ENCODE measurements around the gene ERBB4. TPM values are rescaled to one million over a fixed set of nuclear protein-coding genes. Genes with fewer than 3 reads are reported as not detected.

Gene ERBB4
- total and polyA plus RNA-seq, 2 of the 8 experiments (the other 6 are each of a cell fraction or from before 2014, with no cell fraction given) = 0.34 to 1.3 TPM

DNA sequence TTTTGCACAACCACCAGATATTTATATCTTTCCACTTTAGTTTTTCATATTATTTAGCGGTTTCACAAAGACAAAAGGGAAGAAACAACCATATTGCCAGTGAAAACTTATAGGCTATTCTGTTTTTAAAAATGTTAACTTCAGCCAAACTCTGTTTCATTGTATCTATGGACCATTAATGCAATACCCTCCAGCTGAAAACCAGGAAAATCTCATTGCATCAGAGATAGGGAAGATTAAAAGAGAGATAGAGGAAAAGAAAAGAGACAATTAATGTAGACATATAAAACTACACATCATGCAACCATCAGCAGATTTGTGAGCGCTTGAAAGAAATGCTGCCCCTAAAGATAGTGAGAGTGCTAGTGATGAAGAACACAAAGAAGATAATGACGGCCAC lies 970.2 kb downstream of the ERBB4 start:
- H2BK12ac ChIP-seq (ENCODE audit: low read depth, low read length) = no peak overlapping the region
- H3K9ac ChIP-seq (replicated peaks in 1 of 4; ENCODE audit: extremely low read depth in 1 of 4, low read depth in 3 of 4, low read length in 3 of 4) = no peak overlapping the region
- no peak overlapping the region for H3K4me2 ChIP-seq (ENCODE audit: insufficient read depth in 1 of 2, low read depth in 2 of 2, low read length in 2 of 2)
- no peak overlapping the region for H4K5ac ChIP-seq (ENCODE audit: insufficient read length, low read depth, low read length)
- H4K91ac ChIP-seq (replicated peaks; ENCODE audit: insufficient read length, low read length) = no peak overlapping the region
- no peak overlapping the region for H2BK120ac ChIP-seq (replicated peaks; ENCODE audit: low read depth, low read length)
- H2BK15ac ChIP-seq (ENCODE audit: low read length) = no peak overlapping the region
- no peaks in the 10 kb centered on the region for H3K4me1 ChIP-seq (replicated peaks in 1 of 4; ENCODE audit: control insufficient read depth in 3 of 4, insufficient read depth in 4 of 4, low read length in 3 of 4)
- H3K36me3 ChIP-seq (ENCODE audit: control insufficient read depth in 2 of 4, insufficient read depth in 4 of 4, low read length in 3 of 4) = no peaks in the 10 kb centered on the region
- no peak overlapping the region for H2AK5ac ChIP-seq (ENCODE audit: low read depth, low read length)
- H3K79me1 ChIP-seq (ENCODE audit: low read depth, low read length) = no peaks in the 10 kb centered on the region
- H3K23me2 ChIP-seq (ENCODE audit: low read depth, low read length) = no peaks in the 10 kb centered on the region
- POLR2A ChIA-PET (ENCODE audit: partially characterized antibody) = no interaction called here
- no peaks in the 10 kb centered on the region for H4K20me1 ChIP-seq (replicated peaks in 1 of 2; ENCODE audit: control insufficient read depth in 1 of 2, insufficient read depth in 2 of 2, low read length in 2 of 2)
- no peak overlapping the region for H3K18ac ChIP-seq (ENCODE audit: extremely low read depth, low read length)
- H3K9me3 ChIP-seq (ENCODE audit: insufficient read depth in 2 of 2, low read depth in 1 of 2, low read length in 1 of 2) = no peaks in the 10 kb centered on the region
- no peaks in the 10 kb centered on the region for H3K27me3 ChIP-seq (replicated peaks in 1 of 4; ENCODE audit: control insufficient read depth in 3 of 4, extremely low read depth in 1 of 4, insufficient read depth in 3 of 4, low read length in 3 of 4)
- H2BK20ac ChIP-seq (ENCODE audit: low read length) = no peak overlapping the region
- H3K27ac ChIP-seq (ENCODE audit: low read depth, low read length) = no peak overlapping the region
- DNase-seq (ENCODE audit: low read depth in 1 of 2, low spot score in 2 of 2) (no peak), FAIRE-seq (no peak)
- no peak overlapping the region for H3K56ac ChIP-seq (replicated peaks; ENCODE audit: insufficient read length, low read depth, low read length)
- H3K14ac ChIP-seq (ENCODE audit: insufficient read length) = no peak overlapping the region
- H2AFZ ChIP-seq (ENCODE audit: low read length) = no peak overlapping the region
- CTCF ChIA-PET (ENCODE audit: partially characterized antibody) = no interaction called here
- 100% methylated on average over 3 of the region's 3 CpGs; no CpG with 5 or more reads in 1 of the 2 experiments for WGBS, 2 experiments (ENCODE audit: extremely low coverage in 1 of 2, insufficient coverage in 1 of 2, insufficient read length in 1 of 2, insufficient replicate concordance in 2 of 2, low coverage in 1 of 2, low lambda C conversion rate in 2 of 2, missing lambda C conversion rate in 1 of 2)
- TF ChIP-seq SP4 (IDR thresholded peaks at IDR 0.05; ENCODE audit: low read length) (no peak), SAP30 (IDR thresholded peaks at IDR 0.05; ENCODE audit: insufficient read depth, insufficient replicate concordance, low read length) (no peak), BRCA1 (IDR thresholded peaks at IDR 0.05; ENCODE audit: low read depth, low read length) (no peak), POU5F1 (IDR thresholded peaks at IDR 0.05; ENCODE audit: low read depth, low read length) (no peak), SIN3A (conservative IDR thresholded peaks at IDR 0.05 in 1 of 2, IDR thresholded peaks at IDR 0.05 in 1 of 2; ENCODE audit: low read depth in 1 of 2, low read length in 2 of 2) (no peak), KDM1A (IDR thresholded peaks at IDR 0.05; ENCODE audit: borderline replicate concordance, low read length) (no peak), HDAC2 (IDR thresholded peaks at IDR 0.05; ENCODE audit: borderline replicate concordance in 1 of 2, low read depth in 2 of 2, low read length in 2 of 2) (no peak), SP1 (IDR thresholded peaks at IDR 0.05; ENCODE audit: low read depth, low read length) (no peak), HDAC6 (IDR thresholded peaks at IDR 0.05; ENCODE audit: low read depth, low read length) (no peak)
- TF ChIP-seq, protein P1, sequence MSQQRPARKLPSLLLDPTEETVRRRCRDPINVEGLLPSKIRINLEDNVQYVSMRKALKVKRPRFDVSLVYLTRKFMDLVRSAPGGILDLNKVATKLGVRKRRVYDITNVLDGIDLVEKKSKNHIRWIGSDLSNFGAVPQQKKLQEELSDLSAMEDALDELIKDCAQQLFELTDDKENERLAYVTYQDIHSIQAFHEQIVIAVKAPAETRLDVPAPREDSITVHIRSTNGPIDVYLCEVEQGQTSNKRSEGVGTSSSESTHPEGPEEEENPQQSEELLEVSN (IDR thresholded peaks at IDR 0.05) = no peak
- no peaks in the 10 kb centered on the region for H3K79me2 ChIP-seq (ENCODE audit: control insufficient read depth in 1 of 2, insufficient read depth in 2 of 2, low read length in 2 of 2)
- H4K8ac ChIP-seq (ENCODE audit: extremely low read depth, insufficient read depth, low read length) = no peak overlapping the region
- H2BK5ac ChIP-seq (ENCODE audit: low read depth, low read length) = no peak overlapping the region
- H3K23ac ChIP-seq (ENCODE audit: insufficient read length) = no peak overlapping the region
- H3K4ac ChIP-seq (replicated peaks; ENCODE audit: insufficient read length, low read depth, low read length) = no peak overlapping the region
- no peak overlapping the region for H3K4me3 ChIP-seq (ENCODE audit: extremely low read depth in 1 of 4, insufficient read depth in 2 of 4, low read depth in 3 of 4, low read length in 4 of 4)
